Stimulated activated CD4-positive, alpha-beta T cell treated with anti-CD3 and anti-CD28 coated beads, Interleukin-1b, Interleukin-23, amount 100 ng/mL, for 48 hours (primary cell): ENCODE results near the gene UACA.
"Not testable (repeated sequence)": the region's sequence is repeated elsewhere in the genome, so short reads cannot be mapped to it uniquely, and the experiment has no call there.

Experiments
- DNase-seq: peaks from one replicate; pipeline ENCODE4 v3.0.0-alpha.2; 2020

Gene UACA, protein sequence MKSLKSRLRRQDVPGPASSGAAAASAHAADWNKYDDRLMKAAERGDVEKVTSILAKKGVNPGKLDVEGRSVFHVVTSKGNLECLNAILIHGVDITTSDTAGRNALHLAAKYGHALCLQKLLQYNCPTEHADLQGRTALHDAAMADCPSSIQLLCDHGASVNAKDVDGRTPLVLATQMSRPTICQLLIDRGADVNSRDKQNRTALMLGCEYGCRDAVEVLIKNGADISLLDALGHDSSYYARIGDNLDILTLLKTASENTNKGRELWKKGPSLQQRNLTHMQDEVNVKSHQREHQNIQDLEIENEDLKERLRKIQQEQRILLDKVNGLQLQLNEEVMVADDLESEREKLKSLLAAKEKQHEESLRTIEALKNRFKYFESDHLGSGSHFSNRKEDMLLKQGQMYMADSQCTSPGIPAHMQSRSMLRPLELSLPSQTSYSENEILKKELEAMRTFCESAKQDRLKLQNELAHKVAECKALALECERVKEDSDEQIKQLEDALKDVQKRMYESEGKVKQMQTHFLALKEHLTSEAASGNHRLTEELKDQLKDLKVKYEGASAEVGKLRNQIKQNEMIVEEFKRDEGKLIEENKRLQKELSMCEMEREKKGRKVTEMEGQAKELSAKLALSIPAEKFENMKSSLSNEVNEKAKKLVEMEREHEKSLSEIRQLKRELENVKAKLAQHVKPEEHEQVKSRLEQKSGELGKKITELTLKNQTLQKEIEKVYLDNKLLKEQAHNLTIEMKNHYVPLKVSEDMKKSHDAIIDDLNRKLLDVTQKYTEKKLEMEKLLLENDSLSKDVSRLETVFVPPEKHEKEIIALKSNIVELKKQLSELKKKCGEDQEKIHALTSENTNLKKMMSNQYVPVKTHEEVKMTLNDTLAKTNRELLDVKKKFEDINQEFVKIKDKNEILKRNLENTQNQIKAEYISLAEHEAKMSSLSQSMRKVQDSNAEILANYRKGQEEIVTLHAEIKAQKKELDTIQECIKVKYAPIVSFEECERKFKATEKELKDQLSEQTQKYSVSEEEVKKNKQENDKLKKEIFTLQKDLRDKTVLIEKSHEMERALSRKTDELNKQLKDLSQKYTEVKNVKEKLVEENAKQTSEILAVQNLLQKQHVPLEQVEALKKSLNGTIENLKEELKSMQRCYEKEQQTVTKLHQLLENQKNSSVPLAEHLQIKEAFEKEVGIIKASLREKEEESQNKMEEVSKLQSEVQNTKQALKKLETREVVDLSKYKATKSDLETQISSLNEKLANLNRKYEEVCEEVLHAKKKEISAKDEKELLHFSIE (N-terminal part only)

DNA sequence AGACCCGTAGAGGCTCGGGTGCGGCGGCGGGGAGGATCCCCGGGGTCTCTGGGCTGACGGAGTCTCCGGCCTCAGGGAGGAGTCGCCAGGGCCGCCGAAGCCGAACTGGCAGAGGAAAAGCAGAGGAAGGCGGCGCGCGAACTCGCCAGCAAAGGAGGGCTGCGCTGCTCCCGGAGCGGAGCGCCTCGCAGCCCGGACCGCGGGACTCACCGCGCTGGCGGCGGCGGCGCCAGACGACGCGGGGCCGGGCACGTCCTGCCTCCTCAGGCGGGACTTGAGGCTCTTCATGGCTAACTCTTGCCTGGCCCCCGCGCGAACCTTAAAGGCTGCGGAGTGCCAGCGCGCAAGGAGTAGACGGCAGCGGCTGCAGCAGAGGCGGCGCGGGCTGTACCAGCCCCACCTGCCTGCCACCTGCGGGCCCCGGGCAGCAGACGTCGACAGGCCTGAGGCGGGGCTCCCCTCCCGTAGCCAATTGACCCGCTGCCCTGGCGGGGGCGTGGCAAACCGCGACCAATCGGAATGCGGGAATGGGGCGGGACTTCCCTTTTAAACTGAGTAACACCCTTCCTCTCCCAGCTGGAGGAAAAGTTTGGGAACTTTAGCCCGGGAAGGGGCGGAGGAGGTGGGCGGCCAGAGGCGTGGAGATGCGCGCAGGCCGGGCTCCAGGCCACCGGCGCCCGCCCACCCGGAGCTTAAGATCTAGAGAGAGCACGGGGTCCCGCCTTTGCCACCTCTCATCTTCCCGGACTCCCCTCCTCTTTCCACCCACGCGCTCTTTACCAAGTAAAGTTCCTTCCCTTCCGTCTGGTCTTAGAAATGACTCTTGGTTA lies at the start of gene UACA:
UACA (minus strand) TSS at position 439 of the 830 bp plus-strand sequence; CDS start at position 288, 151 bp downstream.
- DNase-seq: peak; percentile 79

DNA sequence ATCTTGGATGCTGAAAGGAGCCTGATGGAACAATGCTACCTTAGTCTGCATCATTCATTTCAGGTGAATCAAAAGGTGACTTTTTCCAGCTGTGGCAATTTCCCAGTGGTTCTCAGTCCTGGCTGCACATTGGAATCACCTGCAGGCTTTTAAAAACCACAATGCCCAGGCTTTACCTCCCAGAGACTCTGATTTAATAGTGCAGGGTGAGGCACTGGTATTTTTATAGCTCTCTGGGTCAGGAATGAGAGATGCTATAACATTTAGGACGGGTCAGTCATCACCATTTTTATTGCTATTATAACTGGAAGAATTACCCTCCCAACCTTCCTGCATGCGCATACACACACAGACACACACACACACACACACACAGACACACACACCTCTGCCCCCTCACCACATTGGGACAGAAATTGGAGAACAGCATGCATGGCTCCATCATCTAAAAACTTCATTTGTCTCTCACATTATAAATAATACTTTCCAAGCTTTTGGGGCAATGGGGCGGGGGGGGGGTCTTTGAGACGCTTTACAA lies 49.5 kb upstream of the UACA start:
- no peak for DNase-seq

DNA sequence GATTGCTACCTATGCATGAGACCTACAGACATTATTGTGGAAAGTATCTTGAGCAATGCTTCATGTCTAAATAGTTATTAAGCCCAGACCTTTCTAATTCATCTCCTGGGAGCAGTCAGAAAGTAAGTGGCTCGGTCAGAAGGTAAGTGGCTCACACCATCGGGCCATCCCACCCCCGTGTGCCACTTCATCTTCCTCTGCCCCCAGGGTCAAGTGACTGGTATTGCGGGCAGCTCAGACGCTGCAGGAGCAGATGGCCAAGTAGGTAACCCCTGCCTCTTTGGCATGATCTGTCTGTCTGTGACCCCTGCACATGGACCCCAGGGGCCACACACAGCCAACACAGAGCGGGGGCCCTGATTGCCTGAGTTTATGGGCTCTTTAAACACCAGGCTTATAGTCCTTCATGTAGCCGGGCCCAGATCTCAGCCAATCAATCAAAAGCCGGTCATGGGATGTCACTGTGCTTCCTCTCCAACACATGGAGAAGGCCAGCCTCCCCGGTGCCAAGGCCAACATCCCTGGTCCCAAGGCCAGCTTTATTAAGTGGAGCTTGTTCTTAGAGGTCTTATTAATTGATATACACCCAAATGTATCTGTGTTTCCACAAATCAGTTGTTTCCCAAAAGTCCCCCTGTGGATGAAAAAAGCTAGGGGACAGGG lies 47.7 kb upstream of the UACA start:
- no peak for DNase-seq

DNA sequence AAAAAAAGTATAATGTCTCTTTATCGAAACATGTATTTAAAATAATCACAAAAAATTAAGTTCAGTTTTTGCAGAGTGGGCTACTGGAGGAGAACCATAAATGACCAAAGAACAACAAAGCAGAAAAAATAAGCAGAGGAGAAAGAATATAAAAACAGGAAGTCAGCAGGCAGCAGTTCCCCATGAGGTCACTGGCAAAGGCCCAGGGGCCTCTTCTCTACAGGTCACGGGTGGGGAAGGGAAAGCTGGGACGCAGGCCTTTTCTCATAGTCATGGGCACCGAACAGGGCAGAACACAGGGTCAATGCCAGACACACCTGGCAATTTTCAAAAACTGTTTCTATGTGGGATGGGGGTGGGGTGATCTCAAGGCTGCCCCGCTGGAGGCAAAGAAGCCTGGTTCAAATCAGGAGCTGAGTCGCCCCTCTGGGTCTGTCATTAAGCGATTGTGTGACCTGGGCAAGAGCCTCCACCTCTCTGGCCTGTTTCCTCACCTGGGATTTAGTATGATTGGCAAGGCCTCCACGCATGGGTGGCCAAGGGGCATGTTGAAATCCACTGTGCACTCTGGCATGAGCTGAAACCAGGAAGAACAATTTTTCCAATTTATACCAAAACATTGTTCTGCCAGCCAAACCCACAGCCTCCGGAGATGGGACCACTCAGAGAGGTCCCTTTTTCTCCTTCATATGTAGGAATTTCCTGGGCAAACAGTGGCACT lies 43.8 kb upstream of the UACA start:
- DNase-seq: no peak

DNA sequence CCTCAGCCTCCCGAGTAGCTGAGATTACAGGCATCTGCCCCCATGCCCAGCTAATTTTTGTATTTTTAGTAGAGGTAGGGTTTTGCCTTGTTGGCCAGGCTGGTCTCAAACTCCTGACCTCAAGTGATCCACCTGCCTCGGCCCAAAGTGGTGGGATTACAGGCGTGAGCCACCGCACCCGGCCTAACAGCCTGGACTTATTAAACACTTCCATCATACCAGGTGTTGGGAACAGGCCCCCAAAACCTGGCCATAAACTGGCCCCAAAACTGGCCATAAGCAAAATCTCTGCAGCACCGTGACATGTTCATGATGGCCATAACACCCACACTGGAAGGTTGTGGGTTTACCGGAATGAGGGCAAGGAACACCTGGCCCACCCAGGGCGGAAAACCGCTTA lies 41.0 kb upstream of the UACA start:
- DNase-seq: not testable (repeated sequence)

DNA sequence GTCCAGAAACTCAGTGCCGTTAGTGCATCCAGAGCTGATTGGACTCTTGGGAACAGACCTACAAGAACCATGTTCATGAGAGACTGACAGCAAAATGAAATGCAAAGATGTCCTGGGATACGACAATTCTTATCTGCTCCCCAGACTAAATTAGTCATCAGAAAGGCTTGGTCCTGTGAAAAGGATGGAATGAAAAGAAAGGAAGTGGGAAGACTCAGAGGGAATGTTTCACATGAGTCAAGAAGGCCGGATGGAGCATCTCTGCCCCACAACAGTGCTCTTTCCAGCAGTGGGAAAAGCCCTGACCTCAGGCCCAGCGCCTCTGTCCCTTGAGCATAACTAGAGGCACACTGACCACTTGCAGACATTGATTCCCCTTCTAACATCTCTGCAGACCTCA lies 39.3 kb upstream of the UACA start:
- no peak for DNase-seq

DNA sequence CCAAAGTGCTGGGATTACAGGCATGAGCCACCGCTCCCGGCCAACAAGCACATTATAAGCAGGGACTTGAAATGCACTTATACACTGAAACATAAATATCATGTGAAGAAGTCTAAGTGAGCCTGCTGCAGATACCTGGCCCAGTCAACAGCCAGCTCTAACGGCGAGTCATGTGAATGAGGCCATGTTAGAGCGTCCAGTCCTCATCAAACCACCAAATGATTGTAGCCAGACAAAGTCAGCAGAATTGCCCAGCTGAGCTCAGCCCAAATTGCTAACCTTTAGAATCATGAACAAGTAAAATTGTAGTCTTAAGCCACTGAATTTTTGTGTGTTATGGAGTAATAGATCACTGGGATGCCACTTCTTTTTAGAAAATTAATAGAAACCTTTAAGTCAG lies 37.8 kb upstream of the UACA start:
- DNase-seq: no peak

DNA sequence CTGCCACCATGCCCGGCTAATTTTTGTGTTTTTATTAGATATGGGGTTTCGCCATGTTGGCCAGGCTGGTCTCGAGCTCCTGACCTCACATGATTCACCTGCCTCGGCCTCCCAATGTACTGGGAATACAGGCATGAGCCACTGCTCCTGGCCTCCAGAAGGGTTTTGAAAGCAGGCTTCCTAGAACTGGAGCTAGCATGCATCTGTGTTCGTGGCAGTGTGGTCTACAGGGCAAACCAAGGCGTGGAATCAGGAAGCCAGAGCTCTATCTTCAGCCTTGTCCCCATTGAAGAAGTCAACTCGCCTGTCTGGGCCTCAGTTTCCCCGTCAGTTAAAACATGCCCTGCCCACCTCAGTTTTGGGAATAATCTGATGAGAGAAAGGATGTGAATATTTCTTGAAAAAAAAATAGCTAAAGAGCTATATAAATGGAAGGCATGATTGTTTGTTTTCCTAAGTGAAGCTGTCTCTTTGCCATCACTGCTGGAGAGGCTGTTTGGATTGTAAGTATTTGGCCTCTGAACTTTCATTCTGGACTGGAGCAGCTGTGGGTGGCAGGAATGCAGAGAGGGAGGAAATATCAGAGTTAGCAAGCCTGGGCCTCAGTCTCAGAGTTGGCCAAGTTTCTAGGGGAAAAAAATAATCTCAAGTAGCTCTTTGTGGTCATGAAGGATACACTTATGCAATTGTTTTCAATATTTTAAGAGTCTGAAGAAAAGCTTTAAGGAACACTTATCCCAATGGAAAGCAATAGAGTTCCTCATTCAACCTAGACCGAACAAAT lies 36.5 kb upstream of the UACA start:
- DNase-seq: no peak

DNA sequence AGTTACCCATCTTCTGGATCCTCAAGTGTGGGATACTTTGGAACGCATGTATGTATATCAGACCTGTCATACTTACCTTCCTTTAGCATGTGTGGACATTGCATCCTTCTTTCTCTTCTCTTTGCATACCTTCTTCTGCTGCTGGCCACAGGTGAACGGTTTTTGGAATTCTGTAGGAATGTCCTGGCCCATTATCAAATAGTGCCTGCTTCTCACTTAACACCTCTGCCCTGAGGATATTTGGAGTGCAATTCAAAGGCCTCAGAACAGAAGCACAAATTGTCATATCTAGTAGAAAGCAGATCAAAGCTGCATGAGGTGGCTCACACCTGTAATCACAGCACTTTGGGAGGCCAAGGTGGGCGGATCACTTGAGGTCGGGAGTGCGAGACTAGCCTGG lies 34.1 kb upstream of the UACA start:
- DNase-seq: no peak

DNA sequence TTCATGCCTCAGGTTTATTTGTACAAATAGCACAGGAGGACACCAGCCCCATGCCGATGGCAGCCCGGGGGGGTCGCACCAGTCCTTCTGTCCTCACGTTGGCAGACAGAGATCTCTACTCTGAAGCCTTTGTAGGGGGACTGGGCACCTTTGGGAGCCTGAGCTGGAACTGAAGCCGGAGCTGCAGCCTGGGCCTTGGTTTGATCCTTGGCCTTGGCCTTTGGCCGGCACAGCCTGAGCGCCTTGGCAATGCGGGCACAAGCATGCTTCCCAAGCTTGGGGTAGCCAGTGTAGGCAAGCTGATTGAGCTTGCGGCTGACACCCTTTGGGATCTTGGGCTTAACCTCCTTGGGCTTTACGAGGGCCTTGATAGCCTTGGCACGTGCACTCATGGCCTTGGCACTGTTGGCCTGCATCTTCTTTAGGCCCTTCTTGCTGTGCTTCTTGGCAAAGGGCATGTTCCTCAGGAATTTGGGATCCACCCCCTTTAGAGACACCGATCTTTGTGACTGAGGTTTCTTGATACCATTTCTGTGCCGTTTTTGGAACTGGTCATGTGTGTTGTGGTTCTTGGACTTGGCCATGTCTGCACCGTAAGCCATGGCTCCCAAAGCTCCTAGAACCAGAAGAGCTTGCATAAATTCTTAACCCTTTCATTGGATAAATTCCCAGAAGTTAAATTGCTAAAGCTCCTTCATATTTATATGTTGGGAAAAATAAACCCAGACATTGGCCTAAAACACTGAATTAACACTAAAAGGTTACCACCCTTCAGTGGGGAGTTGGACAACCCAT lies 33.4 kb upstream of the UACA start:
- no peak for DNase-seq

DNA sequence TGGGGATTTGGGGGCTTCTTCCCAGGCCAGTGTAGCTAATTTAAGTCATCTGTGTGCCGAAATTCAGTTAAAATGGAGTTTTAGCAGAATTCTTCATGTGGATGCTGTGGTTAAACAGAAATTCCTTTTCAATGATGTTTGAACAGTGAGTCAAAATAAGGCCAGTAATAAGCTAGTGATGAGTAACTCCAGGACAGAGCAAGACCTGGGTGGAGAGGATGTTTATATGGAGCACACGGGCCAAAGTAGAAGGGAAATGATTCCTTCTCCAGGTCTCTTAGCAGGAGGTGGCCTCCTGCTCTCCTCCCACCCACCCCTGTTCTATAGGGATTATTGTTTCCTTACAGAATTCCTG lies 31.9 kb upstream of the UACA start:
- DNase-seq: no peak

DNA sequence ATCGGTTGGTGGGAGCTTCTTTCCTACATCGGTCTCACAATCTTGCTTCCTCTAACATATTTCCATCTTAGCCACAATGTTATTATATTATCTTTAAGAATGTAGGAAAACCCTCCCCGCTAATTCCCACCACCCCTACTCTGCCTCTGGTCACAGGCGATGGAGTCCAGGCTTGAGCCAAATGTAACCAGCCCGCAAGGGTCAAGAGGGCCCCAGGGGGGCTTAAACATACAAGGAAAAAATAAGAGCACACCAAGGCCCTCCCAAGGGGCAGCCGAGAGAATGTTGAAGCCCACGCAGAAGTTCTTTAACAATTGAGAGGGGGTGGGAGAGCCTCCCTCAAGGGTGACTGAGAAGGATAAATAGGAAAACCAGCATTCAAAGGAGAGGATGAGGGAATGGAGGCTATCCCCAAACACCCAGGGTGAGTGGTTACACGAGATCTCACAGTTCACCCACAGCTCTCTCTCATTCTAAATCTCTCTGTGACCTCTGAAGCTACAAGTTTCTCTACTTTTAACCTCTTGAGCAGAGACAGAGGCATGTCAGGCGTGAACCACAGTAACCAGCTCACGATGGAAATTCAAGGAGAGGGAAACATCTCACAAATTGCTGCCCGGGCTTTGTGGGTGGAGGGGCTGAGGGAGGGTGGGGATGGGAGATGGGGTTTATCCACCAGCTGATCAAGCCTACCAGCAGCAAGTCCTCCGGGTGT lies 31.4 kb upstream of the UACA start:
- no peak for DNase-seq

DNA sequence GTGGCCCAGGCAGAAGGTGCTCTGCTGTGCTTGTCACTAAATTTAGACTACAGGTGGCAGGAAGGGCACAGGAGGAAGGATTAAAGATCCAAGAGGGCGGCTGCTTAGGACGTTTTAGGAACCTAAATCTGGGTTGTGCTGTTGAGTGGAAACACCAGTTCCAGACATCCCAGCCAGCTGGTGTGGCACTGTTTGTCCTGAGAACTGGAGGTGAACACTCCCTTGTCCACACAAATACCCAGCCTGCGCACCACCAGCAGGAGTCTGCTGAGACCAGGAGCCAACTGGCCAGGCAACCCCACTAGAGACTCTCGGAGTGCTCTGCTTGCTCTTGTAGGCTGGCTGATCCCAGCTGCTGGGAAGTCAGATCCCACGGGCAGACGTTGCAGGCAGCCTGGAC lies 30.3 kb upstream of the UACA start:
- no peak for DNase-seq

DNA sequence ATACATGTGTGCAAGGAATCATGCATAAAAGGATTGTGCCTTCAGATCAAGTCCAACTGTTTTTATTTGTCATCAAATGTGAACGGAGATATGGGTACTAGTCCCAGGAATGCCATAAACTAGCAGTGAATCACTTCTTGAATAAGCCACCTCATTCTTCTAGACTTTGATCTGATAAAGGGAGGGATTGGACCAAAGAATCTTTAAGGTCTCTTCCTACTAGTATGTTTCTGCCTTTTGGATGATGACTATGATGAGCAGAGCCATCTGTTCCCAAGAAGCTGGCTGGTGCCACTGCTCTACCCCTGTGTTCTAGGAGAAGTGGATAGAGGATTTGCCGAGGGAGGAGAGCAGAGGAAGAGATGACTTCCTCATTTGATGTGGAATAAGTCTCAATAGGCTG lies 28.8 kb upstream of the UACA start:
- no peak for DNase-seq

DNA sequence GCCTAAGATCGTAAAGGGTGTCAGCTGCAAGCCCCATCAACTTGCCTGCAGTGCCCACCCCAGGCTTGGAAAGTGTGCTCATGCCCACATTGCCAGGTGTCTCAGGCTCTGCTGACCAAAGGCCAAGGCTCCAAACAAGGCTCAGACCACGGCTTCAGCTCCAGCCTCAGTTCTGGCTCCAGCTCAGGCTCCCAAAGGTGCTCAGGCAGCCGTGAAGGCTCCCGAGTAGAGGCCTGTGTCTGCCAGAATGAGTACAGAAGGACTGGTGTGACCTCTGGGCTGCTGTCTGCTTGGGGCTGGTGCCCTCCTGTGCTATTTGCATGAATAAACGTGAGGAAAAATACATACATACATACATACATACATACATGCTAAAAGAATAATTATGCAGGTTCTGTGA lies 27.9 kb upstream of the UACA start:
- no peak for DNase-seq

DNA sequence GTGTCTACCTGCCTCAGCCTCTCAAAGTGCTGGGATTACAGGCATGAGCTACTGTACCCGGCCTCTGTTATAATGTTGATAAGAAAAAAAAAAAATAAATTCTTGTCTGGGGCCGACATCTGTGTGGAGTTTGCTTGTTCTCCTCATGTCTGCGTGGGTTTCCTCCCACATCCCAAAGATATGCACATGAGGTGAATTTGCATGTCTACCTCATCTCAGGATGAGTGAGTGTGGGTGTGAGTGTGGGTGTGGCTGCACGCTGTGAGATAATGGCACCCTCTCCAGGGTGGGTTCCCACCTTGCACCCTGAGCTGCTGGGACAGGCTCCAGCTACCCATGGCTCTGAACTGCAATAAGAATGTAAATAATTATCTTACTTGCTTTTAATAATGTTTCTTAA lies 25.9 kb upstream of the UACA start:
- no peak for DNase-seq

DNA sequence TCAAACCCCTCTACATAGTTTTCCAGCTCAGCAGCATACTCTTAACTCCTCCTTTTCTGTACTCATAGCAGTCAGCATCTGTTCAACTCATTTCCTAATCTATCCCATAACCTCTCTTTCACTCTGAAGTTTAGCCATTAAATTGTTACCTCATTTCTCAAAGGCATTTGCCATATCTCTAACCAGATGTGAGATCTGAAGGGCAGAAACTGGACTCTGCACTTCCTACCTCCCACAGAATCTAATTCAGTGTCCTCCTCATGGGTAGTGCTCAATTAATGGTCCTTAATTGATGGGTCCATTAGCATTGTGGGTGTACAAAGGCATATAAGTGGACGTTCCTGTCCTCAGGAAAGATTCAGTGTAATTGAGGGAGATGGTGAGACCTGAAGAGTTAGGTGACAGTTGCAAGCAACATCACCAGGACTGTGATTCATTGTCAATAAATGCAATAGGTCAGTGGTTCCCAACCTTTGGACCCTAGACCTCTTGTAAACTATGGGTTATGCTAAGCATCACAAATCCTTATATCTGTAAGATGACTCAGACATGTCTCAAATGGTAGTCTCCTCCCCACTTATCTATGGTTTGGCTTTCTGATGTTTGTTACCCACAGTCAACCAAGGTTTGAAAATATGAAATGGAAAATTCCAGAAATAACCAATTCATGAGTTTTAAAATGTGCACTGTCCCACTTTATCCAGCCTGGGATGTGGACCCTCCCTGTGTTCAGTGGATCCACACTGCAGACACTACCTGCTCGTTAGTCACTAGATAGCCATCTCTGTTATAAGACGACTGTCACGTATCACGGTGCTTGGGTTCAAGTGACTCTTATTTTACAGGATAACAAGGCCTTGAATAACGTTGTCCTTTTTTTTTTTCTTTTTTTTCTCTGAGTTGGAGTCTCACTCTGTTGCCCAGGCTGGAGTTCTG lies 25.0 kb upstream of the UACA start:
- no peak for DNase-seq
